HG02678 (cell line): ENCODE results near the gene HPRT1.

Experiments used
- ATAC-seq: cut with Tn5 transposase; IDR thresholded peaks from one replicate; pipeline ENCODE4 v1.9.1; 2021; ENCODE audit warnings: mild to moderate bottlenecking, moderate library complexity; ENCODE audit not compliant: unreplicated experiment

The HPRT1 gene

DNA sequence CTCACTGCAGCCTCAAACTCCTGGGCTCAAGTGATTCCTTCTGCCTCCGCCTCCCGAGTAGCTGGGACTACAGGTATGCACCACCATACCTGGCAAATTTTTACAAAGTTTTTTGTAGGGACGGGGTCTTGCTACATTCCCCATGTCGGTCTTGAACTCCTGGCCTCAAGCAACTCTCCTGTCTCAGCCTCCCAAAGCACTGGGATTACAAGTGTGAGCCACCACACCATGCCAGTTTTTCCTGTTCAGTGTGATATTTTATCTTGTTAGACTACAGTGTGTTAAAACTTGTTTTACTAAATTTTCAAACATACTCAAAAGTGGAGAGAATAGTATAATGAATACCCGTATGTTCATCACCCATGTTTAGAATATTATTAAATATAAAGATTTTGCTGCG lies 12.1 kb downstream of the HPRT1 start:
- no peak for ATAC-seq

DNA sequence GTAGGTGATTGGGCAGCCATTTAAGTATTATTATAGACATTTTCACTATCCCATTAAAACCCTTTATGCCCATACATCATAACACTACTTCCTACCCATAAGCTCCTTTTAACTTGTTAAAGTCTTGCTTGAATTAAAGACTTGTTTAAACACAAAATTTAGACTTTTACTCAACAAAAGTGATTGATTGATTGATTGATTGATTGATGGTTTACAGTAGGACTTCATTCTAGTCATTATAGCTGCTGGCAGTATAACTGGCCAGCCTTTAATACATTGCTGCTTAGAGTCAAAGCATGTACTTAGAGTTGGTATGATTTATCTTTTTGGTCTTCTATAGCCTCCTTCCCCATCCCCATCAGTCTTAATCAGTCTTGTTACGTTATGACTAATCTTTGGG lies 16.3 kb downstream of the HPRT1 start:
- ATAC-seq = no peak

DNA sequence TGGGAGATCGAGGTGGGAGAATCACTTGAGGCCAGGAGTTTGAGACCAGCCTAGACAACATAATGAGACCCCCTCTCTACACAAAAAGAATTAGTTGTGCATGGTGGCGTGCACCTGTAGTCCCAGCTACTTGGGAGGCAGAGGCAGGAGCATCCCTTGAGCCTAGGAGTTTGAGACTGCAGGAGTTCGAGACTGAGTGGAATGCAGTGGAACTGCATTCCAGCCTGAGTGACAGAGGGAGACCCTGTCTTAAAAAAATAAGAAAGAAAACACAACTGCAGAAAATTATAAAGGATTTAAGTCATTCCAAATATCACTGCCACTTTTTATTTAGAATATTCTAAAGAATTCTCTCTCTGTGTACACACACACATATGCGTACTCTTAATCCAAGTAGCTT lies 18.4 kb downstream of the HPRT1 start:
- ATAC-seq = no peak

DNA sequence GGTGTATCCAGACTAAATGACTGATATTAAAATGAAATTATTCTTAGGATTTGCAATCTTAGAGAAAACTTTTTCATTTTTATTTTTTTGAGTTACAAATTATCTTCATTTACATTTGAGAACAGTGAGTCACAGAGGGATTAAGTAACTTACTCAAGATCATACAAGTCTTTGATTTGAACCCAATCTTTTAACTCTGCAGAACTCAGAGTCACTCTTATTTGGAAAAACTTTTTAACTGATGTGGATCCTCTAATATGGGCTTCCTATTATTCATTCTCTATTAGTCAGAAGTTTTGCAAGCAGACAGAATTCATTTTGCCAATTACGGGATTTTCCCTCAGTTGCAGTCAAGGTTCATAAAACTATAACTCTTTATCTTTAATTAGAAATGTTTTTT lies 20.1 kb downstream of the HPRT1 start:
- no peak for ATAC-seq

DNA sequence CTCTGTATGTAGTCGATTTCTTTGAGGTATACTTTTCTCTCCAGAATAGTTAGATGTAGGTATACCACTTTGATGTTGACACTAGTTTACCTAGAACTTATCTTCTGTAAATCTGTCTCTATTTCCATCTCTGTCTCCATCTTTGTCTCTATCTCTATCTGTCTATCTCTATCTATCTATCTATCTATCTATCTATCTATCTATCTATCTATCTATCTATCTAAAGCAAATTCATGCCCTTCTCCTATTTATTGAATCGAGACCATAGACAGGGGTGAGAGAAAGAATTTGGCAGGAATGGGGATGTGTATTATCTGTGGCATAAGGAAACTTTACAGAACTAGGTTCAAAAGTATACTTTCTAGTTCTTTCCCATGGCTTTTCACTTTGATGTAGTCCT lies 21.4 kb downstream of the HPRT1 start:
- no peak for ATAC-seq

DNA sequence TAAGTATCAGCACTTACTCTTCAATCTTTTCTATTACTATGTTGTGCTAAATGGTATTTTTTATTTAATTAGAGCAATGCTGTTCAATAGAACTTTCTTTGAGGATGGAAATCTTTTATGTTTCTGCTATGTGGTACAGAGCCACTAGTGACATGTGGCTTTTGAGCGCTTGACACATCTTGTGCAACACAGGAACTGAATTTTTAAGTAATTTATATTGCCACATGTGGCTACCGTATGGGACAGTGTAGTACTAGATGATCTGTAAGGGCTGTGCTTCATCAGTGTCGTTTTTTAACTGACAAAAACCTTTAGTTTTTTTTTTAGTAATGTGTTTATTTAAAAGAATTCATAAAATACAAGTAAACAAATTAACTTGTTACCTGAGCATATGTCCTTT lies 22.4 kb downstream of the HPRT1 start:
- no peak for ATAC-seq

DNA sequence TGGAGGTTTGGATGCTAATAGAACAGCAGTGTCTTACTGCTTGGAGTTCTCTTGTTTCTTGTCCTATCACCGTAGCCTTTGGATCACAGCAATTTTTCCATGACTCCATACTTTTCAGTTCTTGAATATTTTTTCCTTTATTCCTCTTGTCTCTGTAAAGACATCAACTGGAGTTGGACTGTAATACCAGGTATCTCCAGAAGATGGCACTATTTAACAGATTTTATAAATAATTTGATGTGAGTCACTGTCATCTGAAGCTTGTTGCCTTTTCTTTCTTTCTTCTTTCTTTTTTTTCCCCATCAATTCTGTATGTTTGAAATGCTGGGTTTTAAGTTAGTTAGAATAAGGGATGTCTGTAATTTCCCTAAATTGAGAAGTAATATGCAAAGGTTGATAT lies 24.1 kb downstream of the HPRT1 start:
- ATAC-seq = no peak

DNA sequence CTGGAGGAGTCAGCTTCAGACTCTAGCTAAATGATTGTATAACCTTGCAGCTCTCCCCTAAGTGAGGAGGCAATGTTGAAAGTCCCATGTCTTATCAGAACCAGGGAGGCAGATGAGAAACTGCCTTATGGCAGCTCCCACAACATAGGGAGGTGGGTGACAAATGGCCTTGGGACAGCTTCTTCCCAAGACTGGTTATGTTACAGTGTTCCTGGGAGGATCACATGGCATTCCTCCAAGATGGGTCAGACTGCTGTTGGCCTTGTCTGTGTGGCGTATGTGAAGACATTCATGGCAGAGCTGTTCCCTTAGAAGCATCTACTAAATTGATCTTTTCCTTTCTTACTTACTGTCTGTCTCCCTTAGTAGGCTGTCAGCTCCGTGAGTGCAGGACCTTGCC lies 42.0 kb downstream of the HPRT1 start:
- ATAC-seq = no peak

DNA sequence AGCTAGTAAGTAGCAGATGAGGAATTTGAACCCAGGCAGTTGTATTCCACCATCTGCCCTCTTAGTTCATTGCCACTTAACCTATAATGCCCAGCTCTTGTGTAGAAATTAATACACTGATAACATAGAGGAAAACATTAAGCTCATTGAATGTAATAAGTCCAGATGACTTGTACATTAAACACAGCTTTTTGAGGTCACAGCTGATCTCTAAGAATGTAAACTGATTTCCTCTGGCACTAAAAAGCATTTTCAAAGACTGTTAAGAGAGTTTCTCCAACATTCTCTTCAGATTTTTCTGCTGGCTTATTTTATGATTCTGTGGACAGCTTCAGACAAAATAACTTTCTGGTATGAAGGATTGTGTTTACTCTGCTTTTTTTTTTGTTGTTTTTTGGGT lies 42.7 kb downstream of the HPRT1 start:
- ATAC-seq = no peak

DNA sequence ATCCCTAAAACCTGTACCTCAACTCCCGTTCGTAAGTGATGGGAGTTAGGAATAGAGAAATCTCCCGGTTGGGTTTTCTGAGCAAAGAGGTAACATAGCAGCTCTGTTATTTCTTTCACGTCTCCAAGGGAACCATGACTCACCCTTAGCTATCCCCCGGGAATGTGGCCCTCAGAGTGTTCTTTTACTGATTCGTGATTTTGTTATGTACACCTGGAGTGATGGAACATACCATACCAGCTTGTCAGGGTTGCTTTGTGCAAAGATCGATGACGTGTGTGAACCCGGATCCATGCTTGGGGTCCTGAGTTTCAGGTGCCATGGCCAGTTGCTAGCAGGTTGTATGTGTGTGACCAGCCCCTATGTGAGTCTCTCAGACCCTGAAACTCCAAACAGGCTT lies 52.6 kb downstream of the HPRT1 start:
- no peak for ATAC-seq

DNA sequence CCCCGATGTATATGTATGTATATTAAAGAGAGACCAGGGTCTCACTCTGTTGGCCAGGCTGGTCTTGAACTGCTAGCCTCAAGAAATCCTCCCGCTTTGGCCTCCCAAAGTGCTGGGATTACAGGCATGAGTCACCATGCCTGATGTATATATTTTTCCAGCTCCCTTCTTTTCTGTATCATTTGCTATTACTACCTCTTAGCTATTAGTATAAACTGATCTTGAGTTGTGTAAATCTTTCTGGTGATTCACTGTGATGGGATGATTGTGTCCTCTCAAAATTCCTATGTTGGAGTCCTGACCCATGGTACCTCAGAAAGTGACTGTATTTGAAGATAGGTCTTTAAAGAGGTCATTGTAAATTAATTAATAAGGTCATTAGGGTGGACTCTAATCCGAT lies 53.1 kb downstream of the HPRT1 start:
- ATAC-seq = no peak

DNA sequence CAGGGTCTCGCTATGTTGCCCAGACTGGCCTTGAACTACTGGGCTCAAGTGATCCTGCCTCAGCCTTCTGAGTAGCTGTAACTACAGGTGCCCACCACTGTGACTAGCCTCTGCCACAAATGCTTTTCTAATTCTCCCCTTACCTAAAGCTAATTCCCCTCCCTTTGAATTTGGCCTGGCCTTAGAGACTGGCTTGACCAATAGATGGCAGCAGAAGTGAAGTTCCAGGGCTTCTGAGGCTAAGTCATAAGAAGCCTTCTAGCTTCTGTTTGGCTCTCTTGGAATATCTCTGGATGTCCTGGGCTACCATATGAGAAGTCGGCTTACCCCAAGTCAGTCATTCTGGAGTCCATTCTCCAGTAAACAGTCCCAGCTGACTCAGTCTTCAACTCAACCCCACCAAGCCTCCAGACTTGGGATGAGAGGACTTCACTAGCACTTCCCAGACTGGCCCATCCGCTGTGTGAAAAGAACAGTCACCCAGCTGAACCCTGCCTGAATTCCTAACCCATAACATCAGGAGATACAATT lies 61.0 kb downstream of the HPRT1 start:
- ATAC-seq = peak; percentile 52

DNA sequence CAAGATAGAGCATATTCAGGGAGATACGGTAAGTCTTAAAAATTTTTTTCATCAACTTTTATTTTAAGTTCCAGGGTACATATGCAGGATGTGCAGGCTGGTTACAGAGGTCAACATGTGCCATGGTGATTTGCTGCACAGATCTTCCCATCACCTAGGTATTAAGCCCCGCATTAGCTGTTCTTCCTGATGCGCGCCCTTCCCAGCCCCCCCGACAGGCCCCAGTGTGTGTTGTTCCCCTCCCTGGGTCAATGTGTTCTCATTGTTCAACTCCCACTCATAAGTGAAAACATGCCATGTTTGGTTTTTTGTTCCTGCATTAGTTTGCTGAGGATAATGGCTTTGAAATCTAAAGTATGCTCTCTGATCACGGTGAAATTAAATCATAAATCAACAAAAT lies 64.2 kb downstream of the HPRT1 start:
- ATAC-seq = no peak

DNA sequence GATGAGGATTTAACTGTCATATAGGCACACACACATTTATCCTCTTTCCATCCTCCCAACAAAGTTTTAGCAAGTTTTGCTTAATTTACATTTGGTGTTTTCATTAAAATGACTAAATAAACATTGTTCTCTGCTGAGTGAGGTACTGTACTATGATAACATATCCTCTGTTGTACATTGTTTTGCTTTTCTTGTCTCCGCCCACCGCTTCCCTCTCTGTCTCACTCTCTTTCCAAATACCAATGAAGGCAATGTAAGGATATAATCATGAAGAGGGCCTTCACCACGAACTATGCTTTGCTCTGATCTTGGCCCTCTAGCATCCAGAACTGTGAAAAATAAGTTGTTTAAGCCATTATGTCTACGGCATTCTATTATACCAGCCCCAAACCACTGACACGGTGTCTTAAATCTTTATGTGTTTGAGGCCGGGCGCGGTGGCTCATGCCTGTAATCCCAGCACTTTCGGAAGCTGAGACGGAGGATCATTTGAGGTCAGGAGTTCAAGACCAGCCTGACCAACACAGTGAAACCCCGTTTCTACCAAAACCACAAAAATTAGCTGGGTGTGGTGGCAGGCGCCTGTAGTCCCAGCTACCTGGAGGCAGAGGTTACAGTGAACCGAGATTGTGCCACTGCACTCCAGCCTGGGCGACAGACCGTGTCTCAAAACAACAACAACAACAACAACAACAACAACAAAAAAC lies 65.3 kb downstream of the HPRT1 start:
- no peak for ATAC-seq

DNA sequence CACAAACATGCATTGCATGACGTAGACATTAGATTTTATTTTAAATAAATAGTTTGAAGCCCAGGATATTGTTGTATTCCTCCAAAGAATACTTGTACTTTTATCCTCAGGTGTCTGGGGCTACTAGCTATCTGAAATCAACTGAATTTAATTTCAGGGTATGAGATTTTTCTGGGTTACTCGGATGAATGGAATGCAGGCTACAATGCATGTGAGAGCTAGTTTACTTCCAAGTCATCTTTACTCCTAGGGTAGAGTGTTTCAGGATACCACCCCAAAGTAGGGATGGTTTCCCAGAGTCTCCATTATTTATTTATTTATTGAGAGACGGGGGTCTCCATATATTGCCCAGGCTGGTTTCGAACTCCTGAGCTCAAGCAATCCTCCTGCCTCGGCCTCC lies 66.4 kb downstream of the HPRT1 start:
- no peak for ATAC-seq

DNA sequence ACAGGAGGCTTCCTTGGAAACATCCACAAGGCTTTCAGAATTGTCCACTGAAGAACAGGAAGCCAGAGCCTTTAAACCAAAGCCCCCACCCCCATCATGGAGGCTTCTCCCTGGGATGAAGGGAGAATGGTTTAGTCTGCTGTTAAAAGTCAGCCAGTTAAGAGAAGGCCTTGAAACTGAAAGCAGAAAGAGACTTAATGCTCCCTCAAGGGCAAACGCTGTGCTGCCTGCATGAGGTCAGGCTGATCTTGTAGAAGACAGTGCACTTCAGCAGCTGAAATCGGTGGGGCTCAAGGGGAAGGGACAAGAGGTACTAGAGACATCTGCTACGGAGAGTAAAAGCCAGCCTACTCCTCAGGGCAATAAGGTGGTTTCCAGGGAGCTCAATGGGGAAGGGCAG lies 69.0 kb downstream of the HPRT1 start:
- ATAC-seq = no peak

DNA sequence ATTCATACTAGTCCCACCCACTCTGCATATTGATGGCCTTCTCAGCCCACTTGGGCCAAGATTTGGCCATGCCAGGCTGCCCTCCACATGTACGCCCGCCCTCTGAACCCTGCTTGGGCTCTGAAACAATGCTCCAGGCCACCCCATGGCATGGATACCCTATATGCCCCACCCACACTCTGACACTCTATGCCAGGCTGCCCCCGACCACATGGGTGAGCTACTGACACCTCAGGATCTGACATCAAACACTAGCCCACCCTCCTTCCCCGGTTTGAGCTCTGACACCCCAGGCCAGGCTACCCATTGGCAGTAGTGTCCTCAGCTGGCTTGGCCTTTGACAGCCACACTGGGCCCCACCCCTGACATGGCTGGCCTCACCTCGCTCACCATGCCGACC lies 69.5 kb downstream of the HPRT1 start:
- no peak for ATAC-seq

DNA sequence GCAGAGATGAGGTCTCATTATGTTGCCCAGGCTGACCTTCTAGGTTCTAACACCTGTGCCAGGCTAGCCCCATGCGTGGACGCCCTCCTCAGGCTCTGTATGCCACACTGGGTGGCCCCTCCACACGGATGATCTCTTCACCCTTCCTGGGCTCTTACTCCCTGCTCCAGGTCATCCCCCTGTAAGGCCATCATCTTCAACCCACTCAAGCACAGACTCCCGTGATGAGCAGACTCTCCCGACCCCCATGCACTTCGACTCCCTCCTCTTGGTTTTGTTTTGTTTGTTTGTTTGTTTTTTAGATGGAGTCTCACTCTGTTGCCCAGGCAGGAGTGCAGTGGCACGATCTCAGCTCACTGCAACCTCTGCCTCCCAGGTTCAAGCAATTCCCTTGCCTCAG lies 70.9 kb downstream of the HPRT1 start:
- ATAC-seq = no peak

DNA sequence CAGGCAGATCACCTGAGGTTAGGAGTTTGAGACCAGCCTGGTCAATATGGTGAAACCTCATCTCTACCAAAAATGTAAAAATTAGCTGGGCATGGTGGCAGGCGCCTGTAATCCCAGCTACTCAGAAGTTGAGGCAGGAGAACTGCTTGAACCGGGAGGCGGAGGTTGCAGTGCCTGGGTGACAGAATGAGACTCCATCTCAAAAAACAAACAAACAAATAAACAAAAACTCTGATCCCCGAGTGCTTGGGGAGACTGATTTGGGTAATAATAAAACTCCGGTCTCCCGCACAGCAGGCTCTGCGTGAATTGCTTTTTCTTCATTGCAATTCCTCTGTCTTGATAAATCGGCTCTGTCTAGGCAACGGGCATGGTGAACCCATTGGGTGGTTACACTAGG lies 73.4 kb downstream of the HPRT1 start:
- no peak for ATAC-seq

DNA sequence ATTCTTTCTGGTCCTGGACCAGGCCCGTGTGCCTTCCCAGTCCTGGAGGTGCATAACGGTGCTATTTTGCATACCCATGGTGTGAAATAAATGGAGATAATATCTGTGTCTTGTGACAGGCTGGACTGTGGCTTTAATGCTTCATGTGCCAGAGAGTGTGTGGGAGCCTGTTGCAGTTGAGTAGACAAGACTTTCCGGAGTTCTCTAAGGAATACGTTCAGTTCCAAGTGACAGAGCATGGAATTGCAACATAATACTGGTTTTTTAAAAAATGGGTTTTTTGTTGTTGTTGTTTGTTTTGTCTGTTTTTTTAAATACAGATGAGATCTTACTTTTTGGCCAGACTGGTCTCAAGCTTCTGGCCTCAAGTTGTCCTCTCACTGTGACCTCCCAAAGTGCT lies 74.0 kb downstream of the HPRT1 start:
- no peak for ATAC-seq

DNA sequence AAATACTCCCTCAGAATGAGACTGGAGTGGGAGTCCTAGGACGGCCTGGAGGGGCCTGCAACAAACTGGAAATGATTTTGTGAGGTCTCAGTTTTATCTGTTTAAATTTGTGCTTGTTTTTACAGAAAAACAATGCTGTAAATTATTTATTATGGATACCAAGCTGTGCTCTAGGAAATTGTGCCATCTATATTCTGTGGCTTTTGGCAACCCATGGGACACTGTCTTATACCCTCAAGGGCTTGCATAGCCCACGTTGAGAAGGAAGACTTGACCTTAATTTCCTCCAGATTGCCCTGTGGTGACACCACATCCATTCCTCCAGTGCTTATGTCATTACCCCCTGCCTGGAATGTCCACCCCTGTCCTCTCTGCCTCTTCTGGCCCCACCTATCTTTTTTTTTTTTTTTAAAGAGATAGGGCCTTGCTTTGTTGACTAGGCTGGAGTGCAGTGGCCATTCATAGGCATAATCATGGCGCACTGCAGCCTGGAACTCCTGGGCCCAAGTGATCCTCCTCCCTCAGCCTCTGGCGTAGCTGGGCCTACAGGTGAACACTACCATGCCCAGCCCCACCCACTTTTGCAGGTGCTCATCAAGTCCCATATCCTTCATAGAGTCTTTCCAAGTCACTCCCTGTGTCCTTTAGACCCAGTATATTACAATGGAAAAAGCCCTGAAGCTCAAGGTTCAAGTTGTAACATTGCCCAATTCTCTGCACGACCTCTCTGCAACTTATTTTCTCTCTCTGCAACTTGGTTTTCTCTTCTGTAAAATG lies 77.4 kb downstream of the HPRT1 start:
- ATAC-seq = no peak

DNA sequence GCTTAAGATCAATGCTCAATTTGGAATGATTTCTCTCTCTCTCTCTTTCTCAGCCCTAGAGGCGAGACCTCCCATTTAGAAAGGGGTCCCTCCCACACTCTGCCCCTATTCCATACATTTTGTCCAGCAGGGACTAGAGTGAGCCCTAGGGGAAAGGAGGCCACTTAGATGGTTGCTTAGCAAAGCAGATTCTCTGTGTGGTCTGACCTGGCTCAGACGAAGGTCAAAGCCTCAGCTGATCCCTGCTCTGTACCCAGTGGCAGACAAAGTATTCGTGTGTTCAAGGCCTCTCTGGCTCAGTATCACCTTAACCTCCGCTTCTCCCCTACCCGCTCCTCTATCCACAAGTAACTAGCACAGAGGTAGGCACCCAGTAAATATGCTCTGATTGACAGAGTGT lies 78.4 kb downstream of the HPRT1 start:
- no peak for ATAC-seq

DNA sequence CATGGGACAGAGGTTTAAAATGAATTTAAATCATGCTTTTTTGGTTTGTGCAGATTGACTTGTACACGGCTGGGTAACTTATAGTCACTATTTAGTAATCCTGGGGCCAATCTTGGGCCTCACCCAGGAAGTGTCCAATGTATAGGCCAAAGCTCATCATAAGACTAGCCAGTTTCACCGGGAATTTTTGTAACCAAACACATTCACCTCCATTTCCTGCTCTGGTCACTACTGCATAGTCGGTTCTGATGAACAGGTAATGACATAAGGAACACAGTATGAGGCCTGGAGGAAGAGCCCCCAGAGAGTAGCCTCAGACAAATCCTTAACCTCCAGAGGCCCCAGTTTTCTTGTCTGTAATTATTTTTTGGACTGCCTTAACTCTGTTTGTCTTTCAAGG lies 81.9 kb downstream of the HPRT1 start:
- ATAC-seq = no peak
